ENCODE results near the gene CCDC201. TPM values are rescaled to one million over a fixed set of nuclear protein-coding genes. Genes with fewer than 3 reads are reported as not detected.

CCDC201 gene
- not detected in 2 replicates for total RNA-seq (2012; rRNA removed)

DNA sequence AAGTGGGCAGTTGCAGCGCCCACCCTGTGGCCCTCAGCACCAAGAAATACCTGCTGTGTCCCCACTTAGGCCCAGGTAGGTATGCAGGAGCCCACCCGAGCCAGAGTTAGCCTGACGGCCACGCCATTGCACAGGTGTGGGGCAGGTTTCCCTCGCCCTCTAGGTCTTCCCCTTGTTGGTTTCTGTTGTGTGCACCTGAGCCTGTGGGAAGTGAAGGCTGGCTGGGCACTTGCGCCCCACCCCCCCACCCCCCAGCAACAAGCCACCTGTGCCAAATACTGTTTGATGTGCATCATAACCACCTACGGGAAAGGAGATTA is at the start of gene CCDC201:
CCDC201 (minus strand) TSS at position 48 of the 320 bp plus-strand sequence. CDS start 75 bp downstream, outside the sequence.
- no peak within 1 kb of the TSS for H3K4me3 ChIP-seq (ENCODE audit: low read length)
- H3K36me3 ChIP-seq (ENCODE audit: insufficient read depth, low read length), result no peaks in the 10 kb centered on the region
- peaks cover 3% of the 10 kb centered on the region for H3K9me3 ChIP-seq (replicated peaks; ENCODE audit: low read length)
- no peak within 1 kb of the TSS for H3K9ac ChIP-seq (ENCODE audit: low read depth, low read length)
- H3K27me3 ChIP-seq (ENCODE audit: control insufficient read depth, insufficient read depth, low read length), result no peaks in the 10 kb centered on the region
- peaks cover 21% of the 10 kb centered on the region for H3K4me1 ChIP-seq (ENCODE audit: control insufficient read depth, insufficient read depth, low read length)
- H3K4me2 ChIP-seq (ENCODE audit: low read length), result no peak within 1 kb of the TSS

- peak overlapping the region; percentile 75 for H3K4me3 ChIP-seq (ENCODE audit: low read length)
Observed at GRCh38 chr7:45921699-45922519, 49.0 kb upstream of the CCDC201 start.

GRCh38 chr7:45921381-45921698 is 48.5 kb upstream of the CCDC201 start:
- no peaks in the 10 kb centered on the region for H3K9me3 ChIP-seq (replicated peaks; ENCODE audit: low read length)
- H3K4me1 ChIP-seq (ENCODE audit: control insufficient read depth, insufficient read depth, low read length), result peaks cover 45% of the 10 kb centered on the region
- peak overlapping the region; percentile 75 for H3K4me3 ChIP-seq (ENCODE audit: low read length)
- H3K4me2 ChIP-seq (ENCODE audit: low read length), result peak overlapping the region; percentile 90
- peaks cover 11% of the 10 kb centered on the region for H3K36me3 ChIP-seq (ENCODE audit: insufficient read depth, low read length)
- no peaks in the 10 kb centered on the region for H3K27me3 ChIP-seq (ENCODE audit: control insufficient read depth, insufficient read depth, low read length)
- peak overlapping the region; percentile 39 for H3K9ac ChIP-seq (ENCODE audit: low read depth, low read length)

More at GRCh38 chr7:45921699-45922519, 49.0 kb upstream of the CCDC201 start:
- Histone ChIP-seq H3K4me2 (ENCODE audit: low read length) (peak overlapping the region; percentile 90), H3K9ac (ENCODE audit: low read depth, low read length) (peak overlapping the region; percentile 64), H3K9me3 (replicated peaks; ENCODE audit: low read length) (no peaks in the 10 kb centered on the region), H3K27me3 (ENCODE audit: control insufficient read depth, insufficient read depth, low read length) (no peaks in the 10 kb centered on the region), H3K4me1 (ENCODE audit: control insufficient read depth, insufficient read depth, low read length) (peaks cover 45% of the 10 kb centered on the region), H3K36me3 (ENCODE audit: insufficient read depth, low read length) (peaks cover 6% of the 10 kb centered on the region)

- peak within 1 kb of the TSS; percentile 79 for H3K9ac ChIP-seq (ENCODE audit: low read depth, low read length)
- peak within 1 kb of the TSS; percentile 90 for H3K4me2 ChIP-seq (ENCODE audit: low read length)
- peaks cover 17% of the 10 kb centered on the region for H3K36me3 ChIP-seq (ENCODE audit: insufficient read depth, low read length)
- H3K27me3 ChIP-seq (ENCODE audit: control insufficient read depth, insufficient read depth, low read length), result no peaks in the 10 kb centered on the region
- H3K4me3 ChIP-seq (ENCODE audit: low read length), result peak within 1 kb of the TSS; percentile 75
- peaks cover 45% of the 10 kb centered on the region for H3K4me1 ChIP-seq (ENCODE audit: control insufficient read depth, insufficient read depth, low read length)
- H3K9me3 ChIP-seq (replicated peaks; ENCODE audit: low read length), result no peaks in the 10 kb centered on the region
Observed at GRCh38 chr7:45920502-45921380, 47.9 kb upstream of the CCDC201 start, which contains the start of gene IGFBP3. Gene IGFBP3, minus strand, starts transcription at chr7:45921272. Its CDS starts 132 bp downstream, at chr7:45921140.

DNA sequence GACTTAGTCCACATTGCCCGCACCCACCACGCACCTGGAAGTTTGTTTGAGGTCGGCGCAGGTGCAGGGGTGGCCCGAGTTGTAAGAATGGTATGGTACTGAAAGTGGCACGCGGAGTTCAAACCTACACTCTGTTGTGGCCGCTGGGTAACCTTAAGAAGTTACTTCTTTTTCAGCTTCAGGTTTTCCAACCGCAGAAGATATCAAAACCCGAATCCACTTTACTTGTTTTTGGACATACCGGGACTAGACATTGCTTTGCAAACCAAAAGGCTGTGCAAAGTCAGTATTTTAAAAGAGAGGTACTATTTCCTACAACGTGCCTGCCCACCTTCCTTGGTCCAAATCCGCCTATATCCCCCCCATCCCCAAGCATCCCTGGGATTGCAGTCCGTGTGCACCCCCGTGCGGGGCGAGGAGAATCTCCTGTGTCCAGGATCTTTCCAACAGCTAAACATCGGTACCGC is 47.1 kb upstream of the CCDC201 start:
- Histone ChIP-seq H3K9ac (ENCODE audit: low read depth, low read length) (peak overlapping the region; percentile 79), H3K4me3 (ENCODE audit: low read length) (peak overlapping the region; percentile 75), H3K4me1 (ENCODE audit: control insufficient read depth, insufficient read depth, low read length) (peaks cover 45% of the 10 kb centered on the region), H3K4me2 (ENCODE audit: low read length) (peak overlapping the region; percentile 90), H3K9me3 (replicated peaks; ENCODE audit: low read length) (no peaks in the 10 kb centered on the region), H3K36me3 (ENCODE audit: insufficient read depth, low read length) (peaks cover 23% of the 10 kb centered on the region), H3K27me3 (ENCODE audit: control insufficient read depth, insufficient read depth, low read length) (no peaks in the 10 kb centered on the region)

DNA sequence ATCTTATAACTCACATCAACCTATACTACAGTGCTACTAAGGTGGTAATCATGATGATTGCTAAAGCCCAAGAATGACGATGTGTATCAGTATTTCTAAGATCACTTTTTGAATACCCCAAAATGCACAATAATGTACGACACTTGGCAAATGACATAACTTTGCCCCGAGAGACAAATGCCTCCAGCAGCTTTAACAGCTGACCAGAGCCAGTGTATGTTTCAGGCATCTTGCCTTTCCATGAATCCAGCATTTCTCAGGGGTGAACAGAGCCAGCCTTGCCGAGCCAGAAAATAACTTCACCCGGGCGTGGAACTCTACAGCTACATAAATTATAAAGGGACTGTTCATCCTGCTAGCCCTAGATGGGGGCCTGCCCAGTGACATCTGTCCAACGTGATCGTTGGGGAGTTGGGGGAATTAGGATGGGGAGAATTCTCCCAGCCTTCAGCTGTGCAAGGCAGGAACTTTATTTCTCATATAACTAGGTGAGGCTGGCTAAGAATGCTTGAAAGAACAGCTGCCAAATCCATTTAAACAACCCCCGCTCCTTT is 46.4 kb upstream of the CCDC201 start:
- H3K36me3 ChIP-seq (ENCODE audit: insufficient read depth, low read length), result peaks cover 28% of the 10 kb centered on the region
- H3K4me2 ChIP-seq (ENCODE audit: low read length), result peak overlapping the region; percentile 90
- H3K4me1 ChIP-seq (ENCODE audit: control insufficient read depth, insufficient read depth, low read length), result peaks cover 38% of the 10 kb centered on the region
- H3K4me3 ChIP-seq (ENCODE audit: low read length), result peak overlapping the region; percentile 75
- no peaks in the 10 kb centered on the region for H3K9me3 ChIP-seq (replicated peaks; ENCODE audit: low read length)
- no peaks in the 10 kb centered on the region for H3K27me3 ChIP-seq (ENCODE audit: control insufficient read depth, insufficient read depth, low read length)
- H3K9ac ChIP-seq (ENCODE audit: low read depth, low read length), result peak overlapping the region; percentile 79

- no peaks in the 10 kb centered on the region for H3K27me3 ChIP-seq (ENCODE audit: control insufficient read depth, insufficient read depth, low read length)
- H3K4me2 ChIP-seq (ENCODE audit: low read length), result peak overlapping the region; percentile 90
- H3K36me3 ChIP-seq (ENCODE audit: insufficient read depth, low read length), result peaks cover 30% of the 10 kb centered on the region
- no peaks in the 10 kb centered on the region for H3K9me3 ChIP-seq (replicated peaks; ENCODE audit: low read length)
- peak overlapping the region; percentile 79 for H3K9ac ChIP-seq (ENCODE audit: low read depth, low read length)
- H3K4me1 ChIP-seq (ENCODE audit: control insufficient read depth, insufficient read depth, low read length), result peaks cover 30% of the 10 kb centered on the region
- peak overlapping the region; percentile 75 for H3K4me3 ChIP-seq (ENCODE audit: low read length)
Observed at GRCh38 chr7:45918556-45918955, 45.7 kb upstream of the CCDC201 start.

GRCh38 chr7:45917658-45918057 is 44.8 kb upstream of the CCDC201 start:
- peak overlapping the region; percentile 79 for H3K9ac ChIP-seq (ENCODE audit: low read depth, low read length)
- no peaks in the 10 kb centered on the region for H3K9me3 ChIP-seq (replicated peaks; ENCODE audit: low read length)
- peak overlapping the region; percentile 90 for H3K4me2 ChIP-seq (ENCODE audit: low read length)
- H3K36me3 ChIP-seq (ENCODE audit: insufficient read depth, low read length), result peaks cover 39% of the 10 kb centered on the region
- no peaks in the 10 kb centered on the region for H3K27me3 ChIP-seq (ENCODE audit: control insufficient read depth, insufficient read depth, low read length)
- peaks cover 22% of the 10 kb centered on the region for H3K4me1 ChIP-seq (ENCODE audit: control insufficient read depth, insufficient read depth, low read length)
- H3K4me3 ChIP-seq (ENCODE audit: low read length), result peak overlapping the region; percentile 75

DNA sequence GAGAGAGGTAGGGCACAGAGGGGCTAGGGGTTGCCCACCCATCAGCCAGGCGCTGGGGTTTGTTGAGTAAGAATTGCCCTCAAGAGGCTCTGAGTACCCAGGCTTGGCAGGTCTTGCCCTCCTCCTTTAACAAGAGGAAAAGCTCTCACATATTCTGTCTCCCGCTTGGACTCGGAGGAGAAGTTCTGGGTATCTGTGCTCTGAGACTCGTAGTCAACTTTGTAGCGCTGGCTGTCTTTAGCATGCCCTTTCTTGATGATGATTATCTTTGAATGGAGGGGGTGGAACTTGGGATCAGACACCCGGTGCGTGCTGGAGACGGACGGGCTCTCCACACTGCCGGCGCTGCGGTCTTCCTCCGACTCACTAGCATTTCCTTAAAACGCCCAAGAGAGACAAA is 44.2 kb upstream of the CCDC201 start:
- Histone ChIP-seq H3K4me3 (ENCODE audit: low read length) (no peak overlapping the region), H3K9me3 (replicated peaks; ENCODE audit: low read length) (no peaks in the 10 kb centered on the region), H3K9ac (ENCODE audit: low read depth, low read length) (no peak overlapping the region), H3K4me1 (ENCODE audit: control insufficient read depth, insufficient read depth, low read length) (peaks cover 18% of the 10 kb centered on the region), H3K4me2 (ENCODE audit: low read length) (no peak overlapping the region), H3K36me3 (ENCODE audit: insufficient read depth, low read length) (peaks cover 43% of the 10 kb centered on the region), H3K27me3 (ENCODE audit: control insufficient read depth, insufficient read depth, low read length) (no peaks in the 10 kb centered on the region)

- H3K9ac ChIP-seq (ENCODE audit: low read depth, low read length), result no peak overlapping the region
- no peak overlapping the region for H3K4me2 ChIP-seq (ENCODE audit: low read length)
- no peak overlapping the region for H3K4me3 ChIP-seq (ENCODE audit: low read length)
- H3K9me3 ChIP-seq (replicated peaks; ENCODE audit: low read length), result no peaks in the 10 kb centered on the region
- peaks cover 10% of the 10 kb centered on the region for H3K4me1 ChIP-seq (ENCODE audit: control insufficient read depth, insufficient read depth, low read length)
- no peaks in the 10 kb centered on the region for H3K27me3 ChIP-seq (ENCODE audit: control insufficient read depth, insufficient read depth, low read length)
- H3K36me3 ChIP-seq (ENCODE audit: insufficient read depth, low read length), result peaks cover 43% of the 10 kb centered on the region
Observed at GRCh38 chr7:45915606-45916005, 42.7 kb upstream of the CCDC201 start.

DNA sequence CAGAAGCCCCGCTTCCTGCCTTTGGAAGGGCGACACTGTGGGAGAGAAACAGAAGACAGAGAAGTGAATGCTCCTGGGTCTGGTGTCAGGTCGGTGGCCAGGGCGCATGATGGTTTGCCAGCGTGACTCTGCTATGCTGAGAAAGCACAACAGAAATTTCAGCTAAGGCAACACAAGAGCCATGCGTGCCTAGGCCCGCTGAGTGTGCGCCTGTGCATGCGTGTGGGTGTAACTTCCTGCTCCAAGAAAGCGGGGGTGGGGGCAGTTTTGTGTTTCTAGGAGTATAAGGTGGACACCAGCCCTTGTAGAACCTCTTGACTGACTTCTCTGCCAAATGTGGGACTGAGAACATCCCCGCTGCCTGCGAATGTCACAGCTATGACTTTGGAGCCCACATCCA is 42.0 kb upstream of the CCDC201 start:
- Histone ChIP-seq H3K9ac (ENCODE audit: low read depth, low read length) (no peak overlapping the region), H3K4me3 (ENCODE audit: low read length) (no peak overlapping the region), H3K4me2 (ENCODE audit: low read length) (no peak overlapping the region), H3K9me3 (replicated peaks; ENCODE audit: low read length) (no peaks in the 10 kb centered on the region), H3K27me3 (ENCODE audit: control insufficient read depth, insufficient read depth, low read length) (no peaks in the 10 kb centered on the region), H3K4me1 (ENCODE audit: control insufficient read depth, insufficient read depth, low read length) (peaks cover 10% of the 10 kb centered on the region), H3K36me3 (ENCODE audit: insufficient read depth, low read length) (peaks cover 43% of the 10 kb centered on the region)

Measured in skeletal muscle satellite cell (primary cell).